Brain microvascular endothelial cell (primary cell): ENCODE measurements around the gene ITPKA.
A peak's percentile ranks its signal among the peaks of the same experiment; 100 is the strongest.

Experiments
- DNase-seq: peaks from one replicate; pipeline ENCODE4 v3.0.0-alpha.2; 2020
- H3K27ac ChIP-seq: fragments of 250-450 bp; sonication (Bioruptor Pico); 2 replicates; pipeline ENCODE4 v1.5.1; 2020; ENCODE audit warnings: mild to moderate bottlenecking, moderate library complexity
- H3K27me3 ChIP-seq: fragments of 250-450 bp; sonication (Bioruptor Pico); replicated peaks from 2 replicates; pipeline ENCODE4 v1.5.1; 2020; ENCODE audit warnings: mild to moderate bottlenecking
- H3K36me3 ChIP-seq: fragments of 250-450 bp; sonication (Bioruptor Pico); replicated peaks from 2 replicates; pipeline ENCODE4 v1.5.1; 2020; ENCODE audit warnings: mild to moderate bottlenecking
- H3K4me3 ChIP-seq: 2 replicates; pipeline ENCODE4 v1.5.1; 2011; ENCODE audit warnings: low read depth, mild to moderate bottlenecking, control low read depth, low read length, moderate library complexity
- CTCF ChIP-seq: IDR thresholded peaks from 2 replicates; pipeline ENCODE4 v1.5.1; 2011; ENCODE audit warnings: low read depth, mild to moderate bottlenecking, moderate library complexity, low read length, control low read depth, inconsistent platforms; ENCODE audit errors: missing control alignments
- in situ Hi-C: cut with HindIII; loops from 2 replicates; pipeline ENCODE4 v1.10.0; 2017; ENCODE audit warnings: low sequenced_read_pairs, low pct_ligation_motif_present

ITPKA gene

GRCh38 chr15:41486286-41486685, 7.4 kb upstream of the ITPKA start:
- H3K27ac ChIP-seq: no peak overlapping the region
- H3K4me3 ChIP-seq: no peak overlapping the region
- no peak for DNase-seq
- no peak for TF ChIP-seq CTCF
- in situ Hi-C loops: no loop called here
- H3K36me3 ChIP-seq: peaks cover 10% of the 10 kb centered on the region
- no peaks in the 10 kb centered on the region for H3K27me3 ChIP-seq

- in situ Hi-C loops: no loop called here
Observed at GRCh38 chr15:41487381-41487780, 6.3 kb upstream of the ITPKA start.

GRCh38 chr15:41487802-41488201, 5.9 kb upstream of the ITPKA start:
- H3K27me3 ChIP-seq: no peaks in the 10 kb centered on the region
- TF ChIP-seq CTCF: no peak
- H3K4me3 ChIP-seq: no peak overlapping the region
- in situ Hi-C loops: no loop called here
- no peak overlapping the region for H3K27ac ChIP-seq
- DNase-seq: no peak
- H3K36me3 ChIP-seq: no peaks in the 10 kb centered on the region

More at GRCh38 chr15:41487381-41487780, 6.3 kb upstream of the ITPKA start:
- TF ChIP-seq CTCF: no peak
- H3K27me3 ChIP-seq: no peaks in the 10 kb centered on the region
- H3K4me3 ChIP-seq: no peak overlapping the region
- H3K36me3 ChIP-seq: no peaks in the 10 kb centered on the region
- H3K27ac ChIP-seq: no peak overlapping the region
- DNase-seq: no peak

- H3K27me3 ChIP-seq: peaks cover 9% of the 10 kb centered on the region
- in situ Hi-C loops: no loop called here
- no peak for TF ChIP-seq CTCF
Observed at GRCh38 chr15:41489641-41490040, 4.0 kb upstream of the ITPKA start.

GRCh38 chr15:41490355-41490754, 3.3 kb upstream of the ITPKA start:
- Histone ChIP-seq H3K4me3 (no peak overlapping the region), H3K27me3 (peaks cover 16% of the 10 kb centered on the region), H3K36me3 (no peaks in the 10 kb centered on the region), H3K27ac (no peak overlapping the region)
- DNase-seq: peak; percentile 80
- in situ Hi-C loops: no loop called here
- no peak for TF ChIP-seq CTCF

More at GRCh38 chr15:41489641-41490040, 4.0 kb upstream of the ITPKA start:
- Histone ChIP-seq H3K27ac (no peak overlapping the region), H3K36me3 (no peaks in the 10 kb centered on the region), H3K4me3 (no peak overlapping the region)
- no peak for DNase-seq

GRCh38 chr15:41491889-41492288, 1.8 kb upstream of the ITPKA start:
- no peak overlapping the region for H3K4me3 ChIP-seq
- TF ChIP-seq CTCF: no peak
- H3K27me3 ChIP-seq: peaks cover 27% of the 10 kb centered on the region
- in situ Hi-C loops: no loop called here
- no peak overlapping the region for H3K27ac ChIP-seq
- DNase-seq: no peak
- H3K36me3 ChIP-seq: no peaks in the 10 kb centered on the region
